Glomerular visceral epithelial cell (primary cell): Measurements from ENCODE around the gene ANKRD31.
"Not testable (repeated sequence)": the region's sequence is repeated elsewhere in the genome, so short reads cannot be mapped to it uniquely, and the experiment has no call there.

Experiments used
- DNase-seq: peaks from one replicate; pipeline ENCODE4 v3.0.0-alpha.2; 2016; ENCODE audit errors: extremely low spot score

ANKRD31 gene

DNA sequence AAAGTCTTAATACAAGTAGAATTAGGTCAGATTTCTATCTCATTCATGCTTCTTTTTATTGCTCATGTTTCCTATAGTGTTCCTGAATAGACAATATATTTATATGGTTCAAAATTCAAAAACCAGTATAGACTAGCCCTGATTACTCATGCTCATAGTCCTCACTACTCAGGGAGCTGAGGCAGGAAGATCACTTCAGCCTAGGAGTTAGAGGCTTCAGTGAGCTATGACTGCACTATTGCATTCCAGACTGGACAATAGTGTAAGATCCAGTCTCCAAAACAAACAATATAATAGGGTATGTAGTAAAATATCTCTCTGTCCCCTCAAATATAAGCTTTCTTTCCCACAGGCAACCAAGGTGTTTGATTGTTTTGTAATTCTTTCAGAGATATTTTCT, 2.4 kb downstream of the ANKRD31 start:
- no peak for DNase-seq

DNA sequence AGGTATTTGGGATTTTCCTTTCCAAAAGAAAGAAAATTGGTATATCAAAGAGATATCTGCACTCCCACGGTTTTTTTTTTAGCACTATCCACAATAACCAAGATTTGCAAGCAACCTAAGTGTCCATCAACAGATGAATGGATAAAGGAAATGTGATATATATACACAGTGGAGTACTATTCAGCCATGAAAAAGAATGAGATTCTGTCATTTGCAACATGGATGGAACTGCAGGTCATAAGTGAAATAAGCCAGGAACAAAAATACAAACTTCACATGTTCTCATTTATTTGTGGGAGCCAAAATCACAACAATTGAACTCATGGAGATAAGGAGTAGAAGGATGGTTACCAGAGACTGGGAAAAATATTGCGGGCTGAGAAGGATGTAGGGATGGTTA, 9.8 kb downstream of the ANKRD31 start:
- no peak for DNase-seq

DNA sequence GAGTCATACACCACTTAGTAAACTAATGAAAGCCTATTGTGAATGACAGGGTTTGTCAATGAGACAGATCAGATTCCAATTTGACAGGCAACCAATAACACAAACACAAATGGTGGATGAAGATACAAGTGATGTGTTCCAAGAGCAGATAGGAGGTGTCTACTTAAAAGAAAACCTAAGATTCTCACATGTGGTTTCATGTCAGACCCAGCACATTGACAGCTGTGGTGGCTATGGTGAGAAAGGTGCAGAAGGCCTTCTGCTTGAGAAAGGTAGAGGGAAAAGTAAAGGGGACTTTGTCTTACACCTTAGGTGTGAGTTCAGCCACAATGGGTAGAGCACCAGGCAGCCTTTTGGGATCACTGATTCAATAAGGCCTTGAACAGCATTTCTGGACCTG, 11.2 kb downstream of the ANKRD31 start:
- DNase-seq, result no peak

GRCh38 chr5:75220787-75221186, 15.9 kb downstream of the ANKRD31 start:
- DNase-seq, result not testable (repeated sequence)

GRCh38 chr5:75214928-75215327, 21.8 kb downstream of the ANKRD31 start:
- no peak for DNase-seq

DNA sequence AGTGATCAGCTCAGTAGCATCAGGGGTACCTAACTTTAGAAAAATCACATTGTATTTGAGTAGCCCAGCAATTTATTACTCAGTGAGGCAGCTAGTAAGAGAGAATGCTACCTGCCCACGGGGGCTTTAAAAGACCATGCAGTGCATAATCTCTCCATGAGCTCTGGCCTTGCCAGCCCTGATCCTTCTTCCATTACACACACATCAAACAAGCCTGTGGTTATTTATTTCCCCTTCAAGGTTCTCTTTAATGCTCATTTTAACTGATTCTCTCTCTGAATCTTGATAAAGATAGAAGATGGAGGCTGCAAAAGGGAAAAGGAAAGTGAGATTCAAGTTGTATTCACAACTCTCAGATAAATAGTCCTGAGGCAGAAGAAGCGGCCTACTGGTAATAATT, 22.3 kb downstream of the ANKRD31 start:
- DNase-seq, result no peak

- no peak for DNase-seq
Measured at GRCh38 chr5:75203604-75204003, 33.1 kb downstream of the ANKRD31 start.

GRCh38 chr5:75202935-75203334, 33.7 kb downstream of the ANKRD31 start:
- no peak for DNase-seq

DNA sequence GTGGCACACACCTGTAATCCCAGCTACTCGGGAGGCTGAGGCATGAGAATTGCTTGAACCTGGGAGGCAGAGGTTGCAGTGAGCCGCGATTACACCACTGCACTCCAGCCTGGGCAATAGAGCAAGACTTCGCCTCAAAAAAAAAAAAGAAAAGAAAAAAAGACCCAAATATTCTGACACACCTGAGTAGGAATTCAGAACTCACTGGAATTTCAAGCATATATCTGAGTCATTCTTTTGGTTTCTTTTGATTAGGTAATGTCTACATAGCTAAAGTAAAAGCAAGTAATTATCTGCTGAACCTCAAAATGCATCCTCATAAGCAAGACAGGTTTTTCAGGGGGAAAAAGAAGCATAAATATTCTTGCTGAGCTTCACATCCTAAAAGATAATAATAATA, 35.9 kb downstream of the ANKRD31 start:
- peak; percentile 37 for DNase-seq

DNA sequence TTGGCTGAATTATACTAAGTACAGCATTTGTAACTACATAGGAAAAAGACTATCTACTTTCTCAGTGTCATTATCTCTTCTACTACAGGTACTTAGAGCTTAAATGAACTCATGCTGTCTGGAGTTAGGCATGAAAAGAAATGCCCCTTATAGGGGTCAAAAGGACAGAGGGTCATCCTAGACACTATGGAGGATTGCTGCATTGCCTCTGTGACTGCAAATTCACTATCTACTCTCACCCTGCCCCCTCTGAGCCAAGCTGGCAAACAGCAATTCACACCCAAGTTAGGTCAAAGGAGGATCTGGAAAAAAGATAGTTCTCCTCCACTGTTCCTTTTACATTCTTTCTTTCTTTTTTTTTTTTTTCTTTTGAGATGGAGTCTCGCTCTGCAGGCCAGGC, 36.7 kb downstream of the ANKRD31 start:
- DNase-seq, result no peak

GRCh38 chr5:75199071-75199470, 37.6 kb downstream of the ANKRD31 start:
- no peak for DNase-seq

- DNase-seq, result no peak
Measured at GRCh38 chr5:75197745-75198144, 38.9 kb downstream of the ANKRD31 start.

DNA sequence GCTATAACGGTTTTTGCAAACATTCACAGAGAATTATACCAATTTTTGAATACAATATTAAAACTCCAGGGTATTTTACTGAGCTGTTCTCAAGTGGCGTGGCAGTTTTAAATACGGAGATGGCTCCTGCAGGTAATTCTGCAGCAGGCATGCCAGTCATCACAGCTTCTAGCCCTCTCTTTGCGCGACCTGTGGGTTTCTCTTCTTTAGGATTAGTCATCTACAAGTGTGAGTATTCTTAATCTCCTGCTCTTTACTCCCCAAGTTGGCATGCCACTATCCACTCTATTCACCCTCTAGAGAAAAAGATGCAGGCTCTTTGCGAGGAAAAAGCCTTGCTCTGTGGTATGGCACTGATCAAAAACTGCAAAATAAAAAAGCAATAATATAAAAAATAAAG, 43.9 kb downstream of the ANKRD31 start:
- DNase-seq, result no peak

DNA sequence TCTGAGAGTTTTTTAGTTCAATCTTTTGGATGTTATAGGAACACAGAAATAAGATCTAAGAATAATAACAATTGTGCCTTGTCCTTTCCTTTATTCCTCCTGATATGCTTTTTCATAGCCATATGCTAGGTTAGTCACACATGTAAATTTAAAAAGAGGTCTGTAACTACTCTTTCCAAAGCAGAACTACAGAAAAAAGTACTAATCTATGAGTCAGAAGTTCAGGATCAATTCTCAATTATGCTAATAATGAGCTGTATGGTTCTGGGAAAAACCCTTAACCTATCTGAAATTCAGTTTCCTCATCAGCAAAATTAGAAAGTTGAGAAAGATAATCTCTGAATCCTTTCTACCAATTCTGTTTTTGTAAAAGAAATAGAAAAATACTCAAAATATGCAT, 44.4 kb downstream of the ANKRD31 start:
- DNase-seq, result no peak

DNA sequence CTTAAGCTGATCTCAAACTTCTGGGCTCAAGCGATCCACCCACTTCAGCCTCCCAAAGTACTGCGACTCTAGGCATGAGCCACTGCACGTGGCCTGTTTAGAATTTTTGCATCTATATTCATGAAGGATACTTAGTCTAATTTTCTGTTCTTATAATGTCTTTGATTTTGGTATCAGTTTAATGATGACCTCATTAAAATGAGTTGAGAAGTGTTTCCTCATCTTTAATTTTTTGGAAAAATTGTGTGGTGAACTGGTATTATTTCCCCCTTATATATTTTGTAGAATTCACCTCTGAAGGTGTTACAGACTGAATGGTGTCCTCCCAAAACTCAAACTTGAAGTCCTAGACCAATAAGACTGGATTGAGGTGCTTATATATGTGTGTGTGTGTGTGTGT, 46.5 kb downstream of the ANKRD31 start:
- DNase-seq, result no peak

DNA sequence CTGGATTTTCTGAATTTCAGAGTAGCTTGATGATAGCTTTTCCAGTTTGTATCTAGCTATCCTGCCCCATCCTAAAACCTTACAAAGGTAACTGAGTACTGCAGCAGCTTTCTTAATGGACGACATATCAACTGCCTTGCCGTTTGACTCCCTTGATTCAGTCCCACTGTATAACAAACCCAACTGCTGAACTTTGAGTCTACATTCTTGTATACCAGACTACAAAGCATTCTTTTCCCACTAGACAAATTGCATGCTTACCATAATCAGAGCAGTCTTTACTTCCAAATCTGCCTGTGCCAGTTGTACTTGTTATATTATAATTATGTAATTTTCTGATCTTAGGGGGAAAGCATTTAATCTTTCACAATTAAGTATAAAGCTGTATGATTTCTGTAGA, 47.3 kb downstream of the ANKRD31 start:
- DNase-seq, result no peak

DNA sequence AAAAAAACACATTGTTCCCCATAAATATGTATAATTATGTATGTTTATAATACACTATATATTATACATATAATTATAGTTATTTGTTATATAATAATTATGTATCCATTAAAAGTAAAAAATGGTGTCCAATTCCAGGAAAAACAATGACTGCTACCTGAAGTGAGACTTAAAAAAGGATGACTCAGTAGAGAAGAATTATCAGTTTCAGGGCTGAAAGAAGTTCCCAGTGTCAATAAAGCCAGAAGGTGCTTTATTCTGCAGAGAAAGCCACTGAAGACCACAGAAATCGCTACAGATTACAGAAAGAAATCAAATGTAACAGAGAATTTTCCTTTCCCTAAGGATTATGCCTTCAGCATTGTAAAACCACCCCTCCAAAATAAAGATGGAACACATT, 50.9 kb downstream of the ANKRD31 start:
- DNase-seq, result no peak

GRCh38 chr5:75176009-75176408, 60.7 kb downstream of the ANKRD31 start:
- not testable (repeated sequence) for DNase-seq

- not testable (repeated sequence) for DNase-seq
Measured at GRCh38 chr5:75174872-75175271, 61.8 kb downstream of the ANKRD31 start.

GRCh38 chr5:75169516-75169915, 67.2 kb downstream of the ANKRD31 start:
- no peak for DNase-seq

- DNase-seq, result no peak
Measured at GRCh38 chr5:75168026-75168735, 68.5 kb downstream of the ANKRD31 start.

GRCh38 chr5:75167345-75167744, 69.3 kb downstream of the ANKRD31 start:
- DNase-seq, result no peak

GRCh38 chr5:75161508-75161907, 75.2 kb downstream of the ANKRD31 start:
- DNase-seq, result not testable (repeated sequence)

DNA sequence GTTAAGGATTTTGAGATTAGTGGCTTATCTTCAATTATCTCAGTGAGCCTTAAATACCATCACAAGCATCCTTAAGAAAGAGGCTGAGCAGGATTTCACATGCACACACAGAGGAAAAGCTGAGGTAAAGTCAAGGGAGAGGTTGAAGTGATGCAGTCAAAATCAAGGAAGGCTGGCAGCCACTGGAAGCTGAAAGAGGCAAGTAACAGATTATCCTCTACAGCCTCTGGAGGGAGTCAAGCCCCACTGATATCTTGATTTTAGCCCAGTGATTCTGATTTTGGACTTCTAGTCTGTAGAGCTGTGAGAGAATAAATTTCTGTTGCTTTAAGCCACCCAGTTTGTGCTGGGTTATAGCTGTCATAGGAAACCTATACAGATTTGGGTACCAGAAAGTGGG, 80.1 kb downstream of the ANKRD31 start:
- DNase-seq, result peak; percentile 11
